ENCODE results near the gene MERTK. TPM values are rescaled to one million over a fixed set of nuclear protein-coding genes. Genes with fewer than 3 reads are reported as not detected.

Gene MERTK
- total RNA-seq, 6 experiments from 2014 or later = 10.6 to 18.3 (median 13.1) TPM

DNA sequence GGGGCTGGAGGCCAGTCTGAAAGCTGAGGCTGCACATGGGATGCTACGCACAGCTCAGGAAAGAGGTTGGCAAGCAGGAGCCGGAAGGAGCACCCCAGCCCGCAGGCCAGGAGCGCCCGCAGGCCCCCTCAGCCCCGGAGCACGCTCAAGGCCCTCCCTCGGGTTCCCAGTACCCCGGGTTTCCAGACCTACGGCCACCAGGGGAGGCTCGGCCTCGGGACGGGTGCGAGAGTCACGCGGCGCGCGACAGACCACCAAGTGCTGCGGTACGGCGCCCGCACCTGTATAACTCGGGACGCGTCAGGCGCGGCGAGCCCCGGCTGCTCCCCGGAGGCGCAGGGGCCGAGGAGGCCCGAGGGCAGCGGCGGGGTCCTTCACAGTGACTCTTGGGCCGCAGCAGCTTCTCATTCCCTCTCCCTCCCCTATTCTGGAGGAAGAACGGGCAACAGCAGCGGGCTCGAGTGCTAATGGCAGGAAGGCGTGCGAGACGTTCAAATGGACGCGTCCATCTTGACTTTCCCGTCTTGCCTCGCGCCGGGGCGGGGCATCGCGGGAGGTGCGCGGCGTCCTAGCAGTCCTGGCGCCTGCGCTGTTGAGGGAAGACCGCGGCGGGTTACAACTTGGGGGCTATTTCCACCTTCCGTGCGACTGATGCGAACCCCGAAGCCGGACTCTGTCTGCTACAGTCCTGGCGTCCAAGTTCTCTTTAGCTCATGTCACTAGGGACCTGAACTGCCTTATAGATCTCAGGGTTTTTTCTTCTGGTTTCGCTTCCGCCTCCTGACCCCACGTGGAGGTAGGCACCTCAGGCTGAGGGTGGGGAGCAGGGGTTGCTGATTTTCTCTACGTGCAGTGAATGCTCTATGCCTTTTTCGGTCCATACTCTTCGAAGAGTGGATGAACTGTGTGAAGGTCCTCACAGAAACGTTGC is 14.5 kb upstream of the MERTK start, which contains the start of gene ANAPC1:
ANAPC1 (minus strand) TSS at position 533 of the 931 bp plus-strand sequence. CDS start 3,368 bp downstream, outside the sequence.
- Histone ChIP-seq H3K4me1 (peaks cover 0 to 8% (median 3%) of the 10 kb centered on the region in 4 donors), H3K27me3 (no peaks in the 10 kb centered on the region), H3K4me3 (peak within 1 kb of the TSS; percentile 98 to 100 (median 99)), H3K27ac (peak within 1 kb of the TSS; percentile 70 to 84 (median 79)), H3K9me3 (no peaks in the 10 kb centered on the region), H3K36me3 (peaks cover 0 to 12% (median 0%) of the 10 kb centered on the region in 4 donors)
- peak; percentile 87 to 91 (median 88) for DNase-seq
- WGBS (ENCODE audit: insufficient coverage, low coverage, low lambda C conversion rate, missing lambda C conversion rate) = 0% methylated on average over 13 of the region's 73 CpGs
- intact Hi-C loops (cut with DNase I) = no loop called here
- peak; percentile 95 to 97 (median 97) for ATAC-seq
- no peak for TF ChIP-seq CTCF (IDR thresholded peaks at IDR 0.05)
- peak; percentile 55 for TF ChIP-seq POLR2A (IDR thresholded peaks at IDR 0.05)

DNA sequence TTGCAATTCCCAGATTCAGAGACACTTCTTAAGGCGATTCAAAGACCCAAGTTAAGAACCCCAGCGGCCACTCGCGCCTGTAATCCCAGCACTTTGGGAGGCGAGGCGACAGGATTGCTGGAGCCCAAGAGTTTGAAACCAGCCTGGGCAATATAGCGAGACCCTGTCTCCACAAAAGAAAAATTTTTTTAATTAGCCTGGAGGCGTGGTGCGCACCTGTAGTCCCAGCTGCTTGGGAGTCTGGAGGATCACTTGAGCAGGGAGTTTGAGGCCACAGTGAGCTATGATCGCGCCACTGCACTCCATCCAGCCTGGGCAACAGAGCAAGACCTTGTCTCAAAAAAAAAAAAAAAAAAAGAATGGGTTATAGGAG is 13.8 kb upstream of the MERTK start:
- peak overlapping the region; percentile 98 to 100 (median 99) for H3K4me3 ChIP-seq
- TF ChIP-seq CTCF (IDR thresholded peaks at IDR 0.05) = no peak
- H3K9me3 ChIP-seq = no peaks in the 10 kb centered on the region
- H3K27ac ChIP-seq = peak overlapping the region; percentile 70 to 84 (median 79)
- no peaks in the 10 kb centered on the region for H3K27me3 ChIP-seq
- WGBS (ENCODE audit: insufficient coverage, low coverage, low lambda C conversion rate, missing lambda C conversion rate) = 21% methylated on average over 6 of the region's 11 CpGs
- DNase-seq (no peak), ATAC-seq (peak; percentile 12 to 41 (median 18))
- peaks cover 0 to 8% (median 0%) of the 10 kb centered on the region in 4 donors for H3K36me3 ChIP-seq
- intact Hi-C loops (cut with DNase I) = no loop called here
- H3K4me1 ChIP-seq = peaks cover 0 to 8% (median 3%) of the 10 kb centered on the region in 4 donors

GRCh38 chr2:111896024-111896423 is 2.4 kb upstream of the MERTK start:
- DNase-seq (no peak), ATAC-seq (no peak)
- Histone ChIP-seq H3K9me3 (no peaks in the 10 kb centered on the region), H3K27ac (no peak overlapping the region), H3K36me3 (no peaks in the 10 kb centered on the region), H3K4me1 (peaks cover 0 to 29% (median 10%) of the 10 kb centered on the region in 4 donors), H3K27me3 (no peaks in the 10 kb centered on the region), H3K4me3 (no peak overlapping the region)
- TF ChIP-seq CTCF (IDR thresholded peaks at IDR 0.05) = no peak
- no peak for TF ChIP-seq POLR2A (IDR thresholded peaks at IDR 0.05)
- 45% methylated on average over 3 of the region's 3 CpGs for WGBS (ENCODE audit: insufficient coverage, low coverage, low lambda C conversion rate, missing lambda C conversion rate)
- intact Hi-C loops (cut with DNase I) = no loop called here

DNA sequence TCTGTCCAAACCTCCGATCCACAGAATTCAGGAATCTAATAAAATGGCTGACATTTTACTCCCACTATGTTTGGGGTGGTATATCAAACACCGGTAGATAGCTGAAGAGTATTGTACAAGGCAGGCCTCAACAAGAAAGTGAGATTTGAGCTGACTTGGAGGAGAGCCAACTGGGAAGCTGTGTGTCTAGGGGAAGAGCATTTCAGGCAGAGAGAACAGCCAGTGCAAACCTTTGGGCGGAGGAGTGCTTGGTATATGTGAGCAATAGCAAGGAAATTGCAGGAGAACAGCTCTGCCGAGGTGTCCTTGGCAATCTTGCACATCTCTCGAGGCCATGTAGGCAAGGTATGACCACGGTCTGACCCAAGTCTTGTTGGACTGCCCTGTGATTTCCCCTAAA is 1.8 kb upstream of the MERTK start:
- no peak for TF ChIP-seq CTCF (IDR thresholded peaks at IDR 0.05)
- no peak for TF ChIP-seq POLR2A (IDR thresholded peaks at IDR 0.05)
- no peak overlapping the region for H3K27ac ChIP-seq
- ATAC-seq (no peak), DNase-seq (no peak)
- no peaks in the 10 kb centered on the region for H3K9me3 ChIP-seq
- intact Hi-C loops (cut with DNase I) = no loop called here
- no peaks in the 10 kb centered on the region for H3K27me3 ChIP-seq
- no peaks in the 10 kb centered on the region for H3K36me3 ChIP-seq
- H3K4me1 ChIP-seq = peaks cover 0 to 34% (median 12%) of the 10 kb centered on the region in 4 donors
- no peak overlapping the region for H3K4me3 ChIP-seq
- WGBS (ENCODE audit: insufficient coverage, low coverage, low lambda C conversion rate, missing lambda C conversion rate) = 93% methylated on average over 3 of the region's 6 CpGs

All from right lobe of liver (tissue), 6 donors.